Jurkat, Clone E6-1 (cell line): Measurements from ENCODE around the gene TMEM245.

Source experiments
- DNase-seq: peaks from one replicate; pipeline ENCODE4 v3.0.0-alpha.2; 2011; ENCODE audit warnings: low read depth, low spot score
- H3K4me3 ChIP-seq: 2 replicates; pipeline ENCODE4 v1.5.1; 2011; ENCODE audit warnings: mild to moderate bottlenecking, low read length, control low read depth, moderate library complexity

Gene TMEM245

GRCh38 chr9:109037946-109038715 lies 81.6 kb downstream of the TMEM245 start:
- no peak overlapping the region for H3K4me3 ChIP-seq
- no peak for DNase-seq

DNA sequence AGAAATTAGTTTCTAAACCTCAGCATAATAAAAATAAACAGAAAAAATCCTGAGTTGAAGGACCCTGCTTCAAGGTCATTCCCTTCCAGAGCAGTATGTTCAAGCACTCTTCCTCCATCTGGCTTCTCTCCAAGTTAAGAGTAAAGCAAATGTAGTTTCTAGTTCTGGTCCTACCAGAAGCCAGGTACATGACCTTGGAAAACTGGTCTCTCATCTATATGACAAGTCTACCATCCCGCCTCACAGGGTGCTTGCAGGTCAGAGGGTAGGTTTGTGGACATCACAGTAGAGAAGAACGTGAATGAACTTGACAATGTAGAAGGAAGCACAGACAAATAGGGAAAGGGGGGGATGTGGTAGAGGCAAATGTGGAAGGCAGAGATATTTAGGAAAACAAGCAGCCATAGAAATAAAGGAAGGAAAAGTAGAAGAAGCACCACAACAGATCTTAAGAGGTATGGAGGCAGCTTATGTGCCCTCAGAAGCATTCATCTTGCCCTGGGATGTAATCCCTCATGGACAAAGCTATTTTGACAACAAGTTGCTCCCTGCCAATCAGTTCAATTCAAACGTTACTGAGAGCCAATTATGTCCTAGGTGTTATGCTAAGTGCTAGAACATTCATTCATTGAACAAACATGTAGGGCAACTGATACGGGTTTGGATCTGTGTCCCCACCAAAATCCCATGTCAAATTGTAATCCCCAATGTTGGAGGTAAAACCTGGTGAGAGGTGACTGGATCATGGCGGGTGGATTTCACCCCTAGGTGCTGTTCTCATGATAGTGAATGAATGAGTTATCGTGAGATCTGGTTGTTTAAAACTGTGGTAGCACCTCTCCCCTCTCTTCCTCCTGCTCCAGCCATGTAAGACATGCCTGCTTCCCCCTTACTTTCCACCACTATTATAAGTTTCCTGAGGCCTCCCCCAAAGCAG lies 82.7 kb downstream of the TMEM245 start:
- DNase-seq = no peak
- H3K4me3 ChIP-seq = no peak overlapping the region

GRCh38 chr9:109035684-109036423 lies 83.9 kb downstream of the TMEM245 start:
- DNase-seq = no peak
- no peak overlapping the region for H3K4me3 ChIP-seq

GRCh38 chr9:109033941-109034700 lies 85.6 kb downstream of the TMEM245 start:
- no peak for DNase-seq
- no peak overlapping the region for H3K4me3 ChIP-seq

- no peak for DNase-seq
- H3K4me3 ChIP-seq = no peak overlapping the region
Measured at GRCh38 chr9:109031241-109031640, 88.5 kb downstream of the TMEM245 start.

GRCh38 chr9:109030426-109030825 lies 89.3 kb downstream of the TMEM245 start:
- no peak overlapping the region for H3K4me3 ChIP-seq
- DNase-seq = no peak

- DNase-seq = no peak
- H3K4me3 ChIP-seq = no peak overlapping the region
Measured at GRCh38 chr9:109028457-109028856, 91.3 kb downstream of the TMEM245 start.

GRCh38 chr9:109027176-109027575 lies 92.6 kb downstream of the TMEM245 start:
- no peak overlapping the region for H3K4me3 ChIP-seq
- DNase-seq = no peak

DNA sequence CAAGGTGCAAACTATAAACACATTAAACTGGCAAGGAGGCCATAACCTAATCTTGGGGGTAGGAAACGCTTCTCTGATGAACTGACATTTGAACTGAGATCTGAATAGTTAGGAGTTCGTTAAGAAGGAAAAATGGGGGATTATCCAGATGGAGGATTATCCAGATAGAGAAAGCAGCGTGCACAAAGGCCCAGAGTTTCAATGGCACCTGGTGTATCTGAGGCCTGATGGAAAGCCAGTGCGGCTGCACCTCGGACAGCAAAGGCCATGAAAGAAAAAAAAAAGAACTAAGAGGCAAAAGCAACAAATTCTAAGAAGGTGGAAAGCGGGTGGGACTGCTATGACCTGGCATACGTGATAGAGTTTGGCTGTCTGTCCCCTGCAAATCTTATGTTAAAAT lies 93.4 kb downstream of the TMEM245 start:
- DNase-seq = no peak
- no peak overlapping the region for H3K4me3 ChIP-seq

GRCh38 chr9:109022873-109023272 lies 96.9 kb downstream of the TMEM245 start:
- no peak for DNase-seq
- no peak overlapping the region for H3K4me3 ChIP-seq

DNA sequence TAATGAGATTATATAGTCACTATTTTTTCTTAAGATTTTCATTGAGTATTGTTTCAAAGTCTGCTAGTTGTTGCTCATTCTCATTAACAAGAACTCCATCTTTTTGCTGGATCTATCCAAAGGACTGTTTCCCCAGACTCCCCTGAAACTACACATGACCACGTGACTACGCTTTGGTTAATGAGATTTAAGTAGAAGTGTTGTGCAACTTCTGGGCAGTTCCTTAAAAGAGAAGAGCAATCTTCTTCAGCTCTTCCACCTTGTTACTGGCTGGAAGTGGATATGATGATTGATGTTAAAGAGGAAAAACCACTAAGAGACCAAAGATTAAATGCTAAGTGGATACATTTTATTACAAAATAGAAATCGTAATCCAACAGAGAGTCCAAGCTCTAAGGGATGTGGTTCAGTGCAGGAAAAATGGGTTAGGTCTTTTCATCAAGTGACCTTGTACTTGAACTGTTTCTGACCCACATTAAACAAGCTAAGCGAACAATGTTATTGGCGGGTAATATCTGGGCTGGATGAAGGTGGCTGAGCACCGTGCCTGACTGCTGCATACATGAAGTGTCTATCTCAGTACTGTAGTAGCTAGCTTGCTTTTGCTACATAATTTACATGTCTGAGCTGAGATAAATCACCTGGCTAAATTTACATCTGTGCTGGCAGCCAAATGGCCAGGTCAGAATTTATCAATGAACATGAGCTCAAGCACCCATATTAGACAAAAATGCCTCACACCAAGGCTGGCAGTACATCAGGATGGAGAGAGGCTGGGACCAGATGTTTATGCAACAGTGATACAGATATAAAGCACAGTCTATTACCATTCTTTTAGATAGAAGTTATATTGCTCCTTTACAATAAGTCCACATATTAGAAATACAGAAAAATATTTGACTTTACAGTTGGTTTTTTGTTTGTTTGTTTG lies 98.9 kb downstream of the TMEM245 start:
- DNase-seq = no peak

DNA sequence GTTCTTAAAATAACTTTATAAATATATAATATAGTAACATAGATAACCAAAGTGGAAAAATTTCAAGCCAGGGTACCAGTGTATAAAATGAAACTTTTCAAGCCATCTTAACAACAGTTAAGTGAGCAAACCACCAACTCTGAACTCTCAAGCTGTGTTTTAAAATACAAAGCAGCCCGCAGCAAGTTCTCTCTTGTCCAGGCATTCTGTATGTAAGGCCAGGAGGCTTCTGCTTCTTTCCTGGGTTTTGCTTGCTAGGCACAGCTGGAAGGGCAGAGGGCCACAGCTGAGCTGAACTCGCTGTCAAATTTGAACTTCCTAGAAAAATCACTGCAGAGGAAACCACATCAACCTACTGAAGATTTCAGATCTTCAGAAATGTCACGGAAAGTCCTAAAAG lies 99.6 kb downstream of the TMEM245 start:
- no peak overlapping the region for H3K4me3 ChIP-seq
- DNase-seq = no peak

More for the DNA sequence above, 98.9 kb downstream of the TMEM245 start:
- no peak overlapping the region for H3K4me3 ChIP-seq

GRCh38 chr9:109019420-109019819 lies 100.3 kb downstream of the TMEM245 start:
- DNase-seq = no peak
- H3K4me3 ChIP-seq = no peak overlapping the region

DNA sequence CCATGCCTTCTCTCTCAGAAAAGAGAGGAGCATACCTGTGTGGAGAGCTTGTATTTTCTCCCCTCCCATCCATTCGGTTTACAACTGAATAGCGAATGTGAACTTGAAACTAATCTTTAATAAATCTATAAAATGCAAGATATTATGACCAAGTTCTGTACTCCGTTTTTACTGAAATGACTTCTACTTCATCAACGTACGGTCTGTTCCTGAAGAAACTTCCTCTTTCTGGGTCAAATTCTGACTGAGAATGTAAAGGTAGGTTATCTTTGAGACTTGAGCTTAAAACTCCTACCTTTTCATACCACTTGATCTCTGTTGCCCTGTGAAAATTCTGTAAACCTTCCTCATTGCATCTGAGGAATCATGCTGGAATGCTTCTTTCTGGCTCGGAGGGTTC lies 102.3 kb downstream of the TMEM245 start:
- H3K4me3 ChIP-seq = no peak overlapping the region
- DNase-seq = no peak

DNA sequence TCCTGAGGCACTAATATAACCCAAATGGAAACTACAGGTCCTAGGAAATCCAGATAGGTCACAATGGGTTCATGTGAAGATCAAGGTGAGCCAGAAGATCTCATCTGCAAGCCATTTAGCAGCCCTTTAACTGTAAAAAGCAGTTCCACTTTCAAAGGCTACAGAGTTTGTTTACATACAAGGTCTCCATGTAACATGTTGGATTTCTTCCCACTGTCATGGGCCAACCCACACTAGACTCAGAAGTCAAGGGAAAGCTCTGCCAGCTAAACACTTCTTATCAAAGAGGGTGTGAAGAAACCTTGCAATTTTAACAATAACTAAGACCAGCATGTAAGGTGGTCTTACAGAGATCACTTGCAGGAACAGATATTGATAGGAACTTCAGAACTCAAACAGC lies 102.7 kb downstream of the TMEM245 start:
- no peak overlapping the region for H3K4me3 ChIP-seq
- DNase-seq = no peak

DNA sequence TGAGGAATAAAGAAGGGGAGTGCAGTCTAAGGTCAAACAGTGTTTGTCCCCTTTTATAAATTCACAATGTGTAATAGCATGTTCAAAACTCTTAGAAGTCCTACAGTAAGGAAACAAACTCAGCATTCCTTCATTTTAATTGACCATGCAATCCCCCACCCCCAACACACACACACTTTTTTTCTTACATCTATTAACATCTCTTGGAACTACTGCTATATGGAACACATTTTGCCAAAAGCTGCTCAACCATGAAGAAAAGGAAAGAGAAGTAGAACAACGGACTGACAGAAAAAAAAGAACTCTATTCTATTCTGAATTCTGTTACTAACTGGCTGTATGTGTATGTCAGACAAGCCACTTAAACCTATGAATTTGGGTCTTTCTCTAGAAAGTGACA lies 103.6 kb downstream of the TMEM245 start:
- no peak overlapping the region for H3K4me3 ChIP-seq
- no peak for DNase-seq

- no peak overlapping the region for H3K4me3 ChIP-seq
- DNase-seq = no peak
Measured at GRCh38 chr9:109014608-109015280, 105.0 kb downstream of the TMEM245 start.
